DOHH2 (cell line): Measurements from ENCODE around the gene USP6.
"Not testable (repeated sequence)": the region's sequence is repeated elsewhere in the genome, so short reads cannot be mapped to it uniquely, and the experiment has no call there.

Experiments used
- EZH2phosphoT487 ChIP-seq: fragments of 200-600 bp; sonication (generic); IDR thresholded peaks from 2 replicates; pipeline ENCODE4 v1.6.1; 2017; ENCODE audit warnings: borderline replicate concordance, mild to moderate bottlenecking, antibody characterized with exemption, low read length, moderate library complexity, mixed read lengths
- TF ChIP-seq, protein P1 (sequence below): fragments of 200-600 bp; sonication (generic); IDR thresholded peaks from one replicate; pipeline ENCODE4 v1.5.1; 2014; ENCODE audit warnings: antibody characterized with exemption, mild to moderate bottlenecking, low read depth, low read length; ENCODE audit not compliant: poor library complexity, severe bottlenecking

DNA sequence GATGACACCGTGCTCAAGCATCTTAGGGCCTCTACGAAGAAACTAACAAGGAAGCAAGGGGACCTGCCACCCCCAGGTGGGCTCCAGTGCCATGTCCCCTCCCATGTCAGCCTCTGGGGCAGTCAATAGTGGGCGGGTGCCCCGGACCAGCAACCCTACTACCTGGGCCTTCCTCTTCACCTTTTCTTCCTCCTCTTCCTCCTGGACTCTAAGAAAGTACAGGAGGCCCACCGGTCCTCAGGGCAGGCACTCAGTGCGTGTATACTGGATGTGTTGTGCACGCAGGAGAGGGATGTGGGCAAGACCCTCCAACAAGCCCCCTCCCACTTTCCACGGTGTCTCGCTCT, 22.3 kb downstream of the USP6 start:
- TF ChIP-seq, protein P1, sequence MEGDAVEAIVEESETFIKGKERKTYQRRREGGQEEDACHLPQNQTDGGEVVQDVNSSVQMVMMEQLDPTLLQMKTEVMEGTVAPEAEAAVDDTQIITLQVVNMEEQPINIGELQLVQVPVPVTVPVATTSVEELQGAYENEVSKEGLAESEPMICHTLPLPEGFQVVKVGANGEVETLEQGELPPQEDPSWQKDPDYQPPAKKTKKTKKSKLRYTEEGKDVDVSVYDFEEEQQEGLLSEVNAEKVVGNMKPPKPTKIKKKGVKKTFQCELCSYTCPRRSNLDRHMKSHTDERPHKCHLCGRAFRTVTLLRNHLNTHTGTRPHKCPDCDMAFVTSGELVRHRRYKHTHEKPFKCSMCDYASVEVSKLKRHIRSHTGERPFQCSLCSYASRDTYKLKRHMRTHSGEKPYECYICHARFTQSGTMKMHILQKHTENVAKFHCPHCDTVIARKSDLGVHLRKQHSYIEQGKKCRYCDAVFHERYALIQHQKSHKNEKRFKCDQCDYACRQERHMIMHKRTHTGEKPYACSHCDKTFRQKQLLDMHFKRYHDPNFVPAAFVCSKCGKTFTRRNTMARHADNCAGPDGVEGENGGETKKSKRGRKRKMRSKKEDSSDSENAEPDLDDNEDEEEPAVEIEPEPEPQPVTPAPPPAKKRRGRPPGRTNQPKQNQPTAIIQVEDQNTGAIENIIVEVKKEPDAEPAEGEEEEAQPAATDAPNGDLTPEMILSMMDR, result not testable (repeated sequence)
- TF ChIP-seq EZH2phosphoT487, result not testable (repeated sequence)
